GM12878 (cell line): ENCODE measurements around the gene BAK1. TPM values are rescaled to one million over a fixed set of nuclear protein-coding genes. Genes with fewer than 3 reads are reported as not detected.

Source experiments
- BACH1 ChIP-seq: fragments of 450-650 bp; IDR thresholded peaks from 2 replicates; pipeline ENCODE4 v1.6.1; 2017; ENCODE audit warnings: mild to moderate bottlenecking, borderline replicate concordance
- BCLAF1 ChIP-seq: fragments of 450-650 bp; IDR thresholded peaks from 2 replicates; pipeline ENCODE4 v1.6.1; 2017; ENCODE audit warnings: antibody characterized with exemption, mild to moderate bottlenecking, moderate library complexity
- EGR1 ChIP-seq, 2 experiments: IDR thresholded peaks; 1 replicate in 1 of 2; 2 replicates in 1 of 2; pipeline ENCODE4 v1.6.1; 2011 to 2012; ENCODE audit warnings: low read depth in 2 of 2, low read length in 2 of 2, borderline replicate concordance in 1 of 2, mild to moderate bottlenecking in 1 of 2, moderate library complexity in 1 of 2
- HDAC2 ChIP-seq: fragments of 200-600 bp; sonication (generic); IDR thresholded peaks from 2 replicates; pipeline ENCODE4 v1.6.1; 2017
- NBN ChIP-seq: fragments of 450-650 bp; IDR thresholded peaks from 2 replicates; pipeline ENCODE4 v1.6.1; 2016
- NFIC ChIP-seq: IDR thresholded peaks from 2 replicates; pipeline ENCODE4 v1.6.1; 2012; ENCODE audit warnings: low read depth, mild to moderate bottlenecking, inconsistent platforms, low read length, moderate library complexity
- NFYA ChIP-seq: IDR thresholded peaks from 2 replicates; pipeline ENCODE4 v1.6.1; 2011; ENCODE audit warnings: low read depth, mild to moderate bottlenecking, low read length, improper control_type of control experiment, borderline replicate concordance
- NR2C1 ChIP-seq: fragments of 450-650 bp; IDR thresholded peaks from 2 replicates; pipeline ENCODE4 v1.6.1; 2017; ENCODE audit warnings: antibody characterized with exemption, mild to moderate bottlenecking, moderate library complexity
- PAX5 ChIP-seq: IDR thresholded peaks from 2 replicates; pipeline ENCODE4 v1.6.1; 2011; ENCODE audit warnings: low read depth, low read length, borderline replicate concordance
- PRDM15 ChIP-seq: fragments of 450-650 bp; formaldehyde crosslinking; IDR thresholded peaks from 2 replicates; pipeline ENCODE4 v1.4.0; 2020; ENCODE audit warnings: mild to moderate bottlenecking, moderate library complexity
- SIN3A ChIP-seq: IDR thresholded peaks from 2 replicates; pipeline ENCODE4 v1.6.1; 2012; ENCODE audit warnings: low read depth, low read length, improper control_type of control experiment
- SKIL ChIP-seq: fragments of 450-650 bp; IDR thresholded peaks from 2 replicates; pipeline ENCODE4 v1.6.1; 2017; ENCODE audit warnings: mild to moderate bottlenecking, low read depth, inconsistent platforms; ENCODE audit not compliant: poor library complexity, severe bottlenecking
- TARDBP ChIP-seq: IDR thresholded peaks from 2 replicates; pipeline ENCODE4 v1.6.1; 2016; ENCODE audit warnings: borderline replicate concordance
- ZNF622 ChIP-seq: fragments of 450-650 bp; IDR thresholded peaks from 2 replicates; pipeline ENCODE4 v1.6.1; 2017; ENCODE audit warnings: mild to moderate bottlenecking, inconsistent platforms
- polyA plus RNA-seq, 11 experiments: library from polyadenylated mRNA; depleted of rRNA in 4 of 11; unstranded in 6 of 11; stranded (reverse) in 5 of 11; fragments of >200 nt; fragmentation: Nextera tagmentation in 4 of 11; fragmentation: Illumina TruSeq in 1 of 11; extraction: Ambion mirVana in 4 of 11; extraction: Trizol in 1 of 11; gene quantifications; 1 replicate in 1 of 11; 2 replicates in 10 of 11; pipeline versions ENCODE4 v1.2.1 to v1.2.3, GENCODE V29; 2011 to 2016; ENCODE audit warnings: inconsistent platforms in 2 of 11, missing spikeins in 2 of 11, low read depth in 1 of 11
- total RNA-seq, 4 experiments: library from RNA; depleted of rRNA in 3 of 4; stranded (reverse); fragments of >200 nt in 3 of 4; fragmentation: Illumina TruSeq in 1 of 4; extraction: Trizol in 1 of 4; gene quantifications; 2 replicates each; pipeline versions ENCODE4 v1.2.1 to v1.2.3, GENCODE V29; 2013 to 2021
- TF ChIP-seq, protein P1 (sequence below): IDR thresholded peaks from 2 replicates; pipeline ENCODE4 v1.6.1; 2012; ENCODE audit warnings: mild to moderate bottlenecking, low read depth, low read length

The BAK1 gene
- total and polyA plus RNA-seq, 10 of the 15 experiments (the other 5 are each of a cell fraction or from before 2014, with no cell fraction given), result 6.3 to 65.8 (median 29.6) TPM

DNA sequence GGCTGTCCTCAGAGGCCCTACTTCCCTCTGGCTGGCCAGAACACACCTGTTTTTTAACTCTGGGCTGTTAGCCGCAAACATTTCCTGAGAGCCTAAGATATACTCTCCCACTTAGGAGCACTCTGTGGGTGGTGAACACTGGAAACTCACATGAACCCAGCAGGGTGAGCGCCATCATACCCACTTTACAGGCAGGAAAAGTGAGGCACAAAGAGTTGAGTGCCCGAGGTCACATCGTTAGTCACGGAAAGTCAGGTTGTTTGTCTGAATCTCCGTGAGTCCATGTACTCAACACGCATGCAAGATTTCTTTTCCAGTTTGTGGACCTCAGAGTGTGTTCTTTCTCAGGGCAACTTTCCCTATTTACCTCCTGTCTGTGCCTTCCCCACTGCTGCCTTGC, 1.9 kb downstream of the BAK1 start (continued):
- TF ChIP-seq SKIL, result no peak
- TF ChIP-seq ZNF622, result no peak; the same call in 1 of the 2 replicates
- TF ChIP-seq PRDM15 (CRISPR knock-in tag), result no peak
- TF ChIP-seq SIN3A, result no peak
- TF ChIP-seq, protein P1, sequence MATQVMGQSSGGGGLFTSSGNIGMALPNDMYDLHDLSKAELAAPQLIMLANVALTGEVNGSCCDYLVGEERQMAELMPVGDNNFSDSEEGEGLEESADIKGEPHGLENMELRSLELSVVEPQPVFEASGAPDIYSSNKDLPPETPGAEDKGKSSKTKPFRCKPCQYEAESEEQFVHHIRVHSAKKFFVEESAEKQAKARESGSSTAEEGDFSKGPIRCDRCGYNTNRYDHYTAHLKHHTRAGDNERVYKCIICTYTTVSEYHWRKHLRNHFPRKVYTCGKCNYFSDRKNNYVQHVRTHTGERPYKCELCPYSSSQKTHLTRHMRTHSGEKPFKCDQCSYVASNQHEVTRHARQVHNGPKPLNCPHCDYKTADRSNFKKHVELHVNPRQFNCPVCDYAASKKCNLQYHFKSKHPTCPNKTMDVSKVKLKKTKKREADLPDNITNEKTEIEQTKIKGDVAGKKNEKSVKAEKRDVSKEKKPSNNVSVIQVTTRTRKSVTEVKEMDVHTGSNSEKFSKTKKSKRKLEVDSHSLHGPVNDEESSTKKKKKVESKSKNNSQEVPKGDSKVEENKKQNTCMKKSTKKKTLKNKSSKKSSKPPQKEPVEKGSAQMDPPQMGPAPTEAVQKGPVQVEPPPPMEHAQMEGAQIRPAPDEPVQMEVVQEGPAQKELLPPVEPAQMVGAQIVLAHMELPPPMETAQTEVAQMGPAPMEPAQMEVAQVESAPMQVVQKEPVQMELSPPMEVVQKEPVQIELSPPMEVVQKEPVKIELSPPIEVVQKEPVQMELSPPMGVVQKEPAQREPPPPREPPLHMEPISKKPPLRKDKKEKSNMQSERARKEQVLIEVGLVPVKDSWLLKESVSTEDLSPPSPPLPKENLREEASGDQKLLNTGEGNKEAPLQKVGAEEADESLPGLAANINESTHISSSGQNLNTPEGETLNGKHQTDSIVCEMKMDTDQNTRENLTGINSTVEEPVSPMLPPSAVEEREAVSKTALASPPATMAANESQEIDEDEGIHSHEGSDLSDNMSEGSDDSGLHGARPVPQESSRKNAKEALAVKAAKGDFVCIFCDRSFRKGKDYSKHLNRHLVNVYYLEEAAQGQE, result no peak
- TF ChIP-seq BACH1, result 0 out of 2 replicates have a peak, but pooled peaks have one; percentile 29
- TF ChIP-seq BCLAF1, result no peak
- TF ChIP-seq HDAC2, result 0 out of 2 replicates have a peak, but pooled peaks have one; percentile 41
- TF ChIP-seq EGR1 (IDR thresholded peaks at IDR 0.05; ENCODE audit: borderline replicate concordance in 1 of 2, low read depth in 2 of 2, low read length in 2 of 2), result no peak
- no peak for TF ChIP-seq PAX5
- TF ChIP-seq NFIC, result no peak
- no peak for TF ChIP-seq NFYA
- no peak for TF ChIP-seq TARDBP
- no peak for TF ChIP-seq NR2C1
- TF ChIP-seq NBN, result 0 out of 2 replicates have a peak, but pooled peaks have one; percentile 35
